ENCODE measurements around the gene PTPN23.
"Not testable (repeated sequence)": the region's sequence is repeated elsewhere in the genome, so short reads cannot be mapped to it uniquely, and the experiment has no call there.

The PTPN23 gene

DNA sequence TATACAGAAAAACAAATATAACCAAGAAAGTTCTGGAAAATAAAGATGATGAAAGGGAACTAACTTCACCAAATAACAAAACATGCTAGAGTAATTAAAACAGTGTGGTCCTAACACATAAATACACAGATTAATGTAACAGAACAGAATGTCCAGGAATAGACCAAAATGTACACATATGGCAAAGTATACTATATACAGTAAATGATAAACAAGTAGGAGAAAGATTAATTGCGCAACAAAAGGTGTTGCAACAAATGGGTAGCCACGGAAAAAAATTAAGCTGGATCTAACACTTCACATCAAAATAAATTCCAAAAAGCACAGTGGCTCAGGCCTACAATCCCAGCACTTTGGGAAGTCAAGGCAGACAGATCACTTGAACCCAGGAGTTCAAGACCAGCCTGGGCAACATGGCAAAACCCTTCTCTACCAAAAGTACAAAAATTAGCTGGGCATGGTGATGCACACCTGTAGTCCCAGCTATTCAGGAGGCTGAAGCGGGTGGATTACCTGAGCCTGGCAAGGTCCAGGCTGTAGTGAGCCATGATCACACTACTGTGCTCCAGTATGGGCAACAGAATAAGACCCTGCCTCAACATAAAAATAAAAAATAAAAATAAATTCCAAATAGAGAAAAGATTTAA is 75.1 kb downstream of the PTPN23 start:
- no peak for DNase-seq

DNA sequence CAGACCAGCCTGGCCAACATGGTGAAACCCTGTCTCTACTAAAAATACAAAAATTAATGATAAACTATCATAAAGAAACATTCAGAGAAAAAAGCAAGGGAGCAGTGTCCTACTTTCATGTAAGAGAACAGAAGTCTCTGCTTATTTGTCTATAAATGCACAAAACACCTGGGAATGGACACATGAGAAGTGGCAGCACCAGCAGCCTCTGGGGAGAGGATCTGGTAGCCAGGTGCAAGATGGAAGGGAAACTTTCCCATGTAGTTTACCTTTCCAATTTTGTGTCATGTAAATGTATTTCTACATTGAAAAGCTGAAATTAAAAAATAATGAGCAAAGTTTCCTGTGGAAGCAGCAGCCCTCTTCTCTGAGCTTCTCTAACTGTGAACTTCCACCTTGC is 76.2 kb downstream of the PTPN23 start:
- DNase-seq: no peak

DNA sequence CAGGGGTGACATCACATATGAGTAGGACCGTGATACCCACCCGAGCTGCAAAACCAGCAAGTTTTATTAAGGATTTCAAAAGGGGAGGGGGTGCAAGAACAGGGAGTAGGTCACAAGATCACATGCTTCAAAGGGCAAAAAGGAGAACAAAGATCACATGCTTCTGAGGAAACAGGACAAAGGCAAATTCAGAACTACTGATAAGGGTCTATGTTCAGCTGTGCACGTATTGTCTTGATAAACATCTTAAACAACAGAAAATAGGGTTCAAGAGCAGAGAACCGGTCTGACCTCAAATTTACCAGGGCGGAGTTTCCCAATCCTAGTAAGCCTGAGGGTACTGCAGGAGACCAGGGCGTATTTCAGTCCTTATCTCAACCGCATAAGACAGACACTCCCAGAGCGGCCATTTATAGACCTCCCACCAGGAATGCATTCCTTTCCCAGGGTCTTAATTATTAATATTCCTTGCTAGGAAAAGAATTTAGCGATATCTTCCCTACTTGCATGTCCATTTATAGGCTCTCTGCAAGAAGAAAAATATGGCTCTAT is 78.8 kb downstream of the PTPN23 start:
- DNase-seq: not testable (repeated sequence)

All from CD4-positive, alpha-beta T cell treated with Interleukin-17A for 1 hour (primary cell).